Heart left ventricle (tissue), 13 donors: ENCODE results near the gene ORC1.

Source experiments
- CTCF ChIP-seq, 12 donors: fragments of 200-600 bp; sonication (generic) in 4 of 12; IDR thresholded peaks; one replicate each; pipeline versions ENCODE4 v1.5.0 to v1.8.0; 2018 to 2022; ENCODE audit warnings: antibody characterized with exemption in 12 of 12, mild to moderate bottlenecking in 5 of 12
- POLR2A ChIP-seq, 2 donors: fragments of 450-650 bp; IDR thresholded peaks; one replicate each; pipeline ENCODE4 v1.6.1; 2017; ENCODE audit warnings: antibody characterized with exemption in 2 of 2, mild to moderate bottlenecking in 2 of 2, moderate library complexity in 2 of 2
- donor health status: ischemic (EF 13 %, LVEDD 7.1; RV severe dilation, severe dysfunction).
- donor health status: DM: no; HTN: yes; CAD: no.
- donor health status: DM: no; HTN: no; CAD: no.
- donor health status: ischemic (EF 25% LVEDD 6.9; RV normal size, moderate dysfunction).
- donor health status: ischemic (EF 25% LVEDD 5.7; RV mildly dilated, moderate dysfunction).
- donor health status: ischemic (EF 35%, LVEDD 5.7; RV mildly dilated, moderate dysfunction).
- donor health status: nonischemic (EF 11% LVEDD 7.7; RV severe dilation, severe dysfunction).
- donor health status: DM: yes; HTN: yes; CAD: no.
- donor health status: PGD.
- donor health status: ischemic (EF 29% LVEDD 5.4; RV normal size, mild dysfunction).
- donor health status: nonischemic (EF 23%, LVEDD 6.1; RV moderate dilation, normal function).

DNA sequence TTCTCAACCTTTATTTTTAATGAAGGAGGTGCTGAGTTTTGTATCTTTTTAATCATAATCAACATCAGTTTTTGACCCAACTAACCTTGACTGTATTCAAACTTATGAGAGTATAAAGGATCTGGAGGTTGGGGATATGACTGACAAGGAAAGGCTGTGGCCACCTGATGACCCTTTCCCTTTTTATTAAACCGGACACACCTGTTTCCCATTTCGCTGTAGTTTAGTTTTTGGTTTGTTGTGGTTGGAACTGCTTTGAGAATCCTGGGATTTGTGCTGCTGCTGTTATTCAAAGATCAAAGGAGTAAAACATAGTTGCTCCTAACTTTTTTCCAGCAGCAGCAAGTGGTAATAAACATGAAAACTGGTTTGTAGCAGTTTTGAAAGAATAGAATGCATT is 12.6 kb upstream of the ORC1 start:
- no peak for TF ChIP-seq POLR2A (IDR thresholded peaks at IDR 0.05)
- TF ChIP-seq CTCF (IDR thresholded peaks at IDR 0.05): no peak
